Osteocyte (in vitro differentiated cells): Measurements from ENCODE around the gene EFR3B. TPM values are rescaled to one million over a fixed set of nuclear protein-coding genes. Genes with fewer than 3 reads are reported as not detected.

Experiments used
- DNase-seq: peaks from one replicate; pipeline ENCODE4 v3.0.0; 2021; ENCODE audit warnings: mixed read lengths; ENCODE audit not compliant: unreplicated experiment; ENCODE audit errors: extremely low spot score
- H3K27ac Mint-ChIP-seq: one replicate; pipeline ENCODE4 v1.8.0; 2021; ENCODE audit warnings: mild to moderate bottlenecking, mixed read lengths; ENCODE audit not compliant: unreplicated experiment
- H3K27me3 Mint-ChIP-seq: one replicate; pipeline ENCODE4 v1.8.0; 2021; ENCODE audit warnings: mixed read lengths; ENCODE audit not compliant: unreplicated experiment
- H3K36me3 Mint-ChIP-seq: one replicate; pipeline ENCODE4 v1.8.0; 2021; ENCODE audit warnings: mixed read lengths; ENCODE audit not compliant: unreplicated experiment
- H3K4me1 Mint-ChIP-seq: one replicate; pipeline ENCODE4 v1.8.0; 2021; ENCODE audit warnings: mixed read lengths; ENCODE audit not compliant: unreplicated experiment
- H3K4me3 Mint-ChIP-seq: one replicate; pipeline ENCODE4 v1.8.0; 2021; ENCODE audit warnings: mild to moderate bottlenecking, moderate library complexity, mixed read lengths; ENCODE audit not compliant: unreplicated experiment
- H3K9me3 Mint-ChIP-seq: one replicate; pipeline ENCODE4 v1.8.0; 2021; ENCODE audit warnings: mixed read lengths; ENCODE audit not compliant: unreplicated experiment
- total RNA-seq: library from RNA; stranded (reverse); gene quantifications from 2 replicates; pipeline ENCODE4 v1.2.1, GENCODE V29; 2021
- TF ChIP-seq, protein P1 (sequence below): fragments of 200-600 bp; sonication (generic); IDR thresholded peaks from 2 replicates; pipeline ENCODE4 v1.5.0; 2021; ENCODE audit warnings: antibody characterized with exemption, mild to moderate bottlenecking, moderate library complexity

Gene EFR3B
- total RNA-seq, 1 donor from 2014 or later, result 1.3 TPM

DNA sequence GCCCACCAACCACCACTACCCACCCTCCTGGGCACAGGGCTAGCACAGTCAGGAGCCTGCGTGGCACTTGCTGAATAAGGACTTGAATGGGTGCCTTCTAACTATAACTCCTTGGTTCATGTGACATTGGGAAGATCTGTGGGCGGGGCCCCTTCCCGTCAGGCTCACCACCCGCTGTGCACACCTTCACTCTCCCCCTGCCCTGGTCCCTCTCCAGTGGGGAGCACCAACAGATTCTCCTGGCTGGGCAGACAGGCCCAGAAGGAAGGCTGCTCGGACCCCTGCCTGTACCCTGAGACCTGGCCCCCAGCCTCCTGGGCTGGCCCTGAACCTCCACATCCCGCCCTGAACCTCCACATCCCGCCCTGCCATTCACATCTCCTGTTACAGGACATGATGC, 159.9 kb downstream of the EFR3B start:
- Mint-ChIP-seq H3K4me3 (no peak overlapping the region), H3K9me3 (no peaks in the 10 kb centered on the region), H3K4me1 (peaks cover 7% of the 10 kb centered on the region), H3K27ac (no peak overlapping the region), H3K27me3 (no peaks in the 10 kb centered on the region), H3K36me3 (no peaks in the 10 kb centered on the region)
- DNase-seq, result no peak
- TF ChIP-seq, protein P1, sequence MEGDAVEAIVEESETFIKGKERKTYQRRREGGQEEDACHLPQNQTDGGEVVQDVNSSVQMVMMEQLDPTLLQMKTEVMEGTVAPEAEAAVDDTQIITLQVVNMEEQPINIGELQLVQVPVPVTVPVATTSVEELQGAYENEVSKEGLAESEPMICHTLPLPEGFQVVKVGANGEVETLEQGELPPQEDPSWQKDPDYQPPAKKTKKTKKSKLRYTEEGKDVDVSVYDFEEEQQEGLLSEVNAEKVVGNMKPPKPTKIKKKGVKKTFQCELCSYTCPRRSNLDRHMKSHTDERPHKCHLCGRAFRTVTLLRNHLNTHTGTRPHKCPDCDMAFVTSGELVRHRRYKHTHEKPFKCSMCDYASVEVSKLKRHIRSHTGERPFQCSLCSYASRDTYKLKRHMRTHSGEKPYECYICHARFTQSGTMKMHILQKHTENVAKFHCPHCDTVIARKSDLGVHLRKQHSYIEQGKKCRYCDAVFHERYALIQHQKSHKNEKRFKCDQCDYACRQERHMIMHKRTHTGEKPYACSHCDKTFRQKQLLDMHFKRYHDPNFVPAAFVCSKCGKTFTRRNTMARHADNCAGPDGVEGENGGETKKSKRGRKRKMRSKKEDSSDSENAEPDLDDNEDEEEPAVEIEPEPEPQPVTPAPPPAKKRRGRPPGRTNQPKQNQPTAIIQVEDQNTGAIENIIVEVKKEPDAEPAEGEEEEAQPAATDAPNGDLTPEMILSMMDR, result no peak

DNA sequence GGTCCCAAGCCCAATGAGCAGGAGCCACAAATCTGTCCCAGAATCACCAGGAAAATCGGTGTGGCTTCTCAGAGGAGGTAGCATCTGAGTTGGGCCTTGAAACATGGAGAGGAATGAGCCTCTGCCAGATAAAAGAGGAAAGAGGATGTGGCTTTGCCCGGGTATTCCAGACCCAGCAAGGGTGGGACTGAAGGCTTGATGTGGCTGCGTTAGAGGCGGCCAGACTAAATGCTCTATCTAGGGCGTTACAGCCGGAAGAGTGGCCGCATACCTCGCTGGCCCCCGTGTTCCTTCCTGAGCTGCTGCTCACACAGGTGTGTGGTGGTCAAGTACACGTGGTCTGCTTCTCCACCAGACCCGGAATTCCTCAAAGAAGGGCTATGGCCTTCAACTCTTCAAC, 160.4 kb downstream of the EFR3B start:
- Mint-ChIP-seq H3K27ac (no peak overlapping the region), H3K9me3 (no peaks in the 10 kb centered on the region), H3K4me3 (no peak overlapping the region), H3K27me3 (no peaks in the 10 kb centered on the region), H3K4me1 (peaks cover 7% of the 10 kb centered on the region), H3K36me3 (no peaks in the 10 kb centered on the region)
- TF ChIP-seq, protein P1, result no peak
- DNase-seq, result no peak

DNA sequence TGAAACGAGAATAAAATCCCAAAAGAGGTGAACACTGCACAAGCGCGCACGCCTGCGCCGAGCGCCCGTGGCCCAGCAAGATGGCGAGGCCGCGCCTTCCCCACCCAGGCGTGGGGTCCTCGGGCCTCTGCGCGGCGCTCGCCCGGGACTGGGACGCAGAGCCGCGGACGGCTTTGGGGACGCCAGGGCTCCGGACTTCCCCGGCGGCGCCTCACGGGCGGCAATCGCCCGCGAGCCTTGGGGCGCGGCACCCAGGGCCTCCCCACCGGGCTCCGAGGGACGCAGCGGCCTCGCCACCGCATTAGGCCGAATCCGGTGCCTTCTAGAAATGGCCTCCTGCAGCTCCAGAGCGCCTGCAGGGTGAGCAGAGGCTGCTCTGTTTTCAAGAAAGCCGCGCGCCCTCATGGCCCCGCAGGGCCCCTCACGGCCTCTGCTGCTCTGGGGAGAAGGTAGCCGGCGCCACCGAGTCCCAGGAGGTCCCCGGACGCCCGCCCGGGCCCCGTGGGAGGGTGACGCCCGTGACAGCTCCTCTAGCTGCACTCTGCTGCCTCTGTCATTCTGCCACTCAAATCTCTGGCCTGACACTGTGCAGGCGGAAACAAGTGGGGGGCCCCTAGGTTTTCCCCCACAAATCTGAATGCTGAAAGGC, 162.4 kb downstream of the EFR3B start:
- Mint-ChIP-seq H3K9me3 (no peaks in the 10 kb centered on the region), H3K4me1 (no peaks in the 10 kb centered on the region), H3K27me3 (no peaks in the 10 kb centered on the region), H3K27ac (no peak overlapping the region), H3K4me3 (no peak overlapping the region), H3K36me3 (no peaks in the 10 kb centered on the region)
- DNase-seq, result no peak
- TF ChIP-seq, protein P1, result no peak

DNA sequence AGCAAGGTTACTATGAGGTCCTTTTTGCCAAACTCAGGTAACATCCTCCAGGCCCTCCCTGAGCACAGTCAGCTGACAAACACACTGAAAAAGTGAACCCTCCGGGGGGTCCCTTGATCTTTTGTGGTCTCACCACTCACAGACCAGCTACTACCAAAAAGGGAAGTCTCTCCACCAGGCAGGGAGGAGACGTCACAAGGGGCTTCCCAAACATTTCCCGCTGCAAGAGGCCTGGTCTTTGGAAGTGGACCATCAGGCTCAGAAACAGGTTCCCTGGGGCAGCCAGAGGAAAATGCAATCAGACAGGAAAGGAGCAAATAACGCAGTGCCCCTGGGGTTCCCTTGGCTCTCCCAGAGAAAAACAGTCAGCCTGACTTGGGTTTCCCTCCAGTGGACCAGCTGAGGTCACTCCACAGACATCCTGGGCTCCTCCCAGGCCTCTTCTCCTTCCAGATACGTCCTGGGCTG, 165.2 kb downstream of the EFR3B start:
- no peak overlapping the region for H3K27ac Mint-ChIP-seq
- no peaks in the 10 kb centered on the region for H3K4me1 Mint-ChIP-seq
- DNase-seq, result no peak
- no peaks in the 10 kb centered on the region for H3K36me3 Mint-ChIP-seq
- TF ChIP-seq, protein P1, result no peak
- no peaks in the 10 kb centered on the region for H3K9me3 Mint-ChIP-seq
- no peak overlapping the region for H3K4me3 Mint-ChIP-seq
- no peaks in the 10 kb centered on the region for H3K27me3 Mint-ChIP-seq

Other genes starting within 250 kb of the EFR3B start
- 26.8 and 31.1 TPM in 2 replicates for gene PTRHD1, start 248.7 kb upstream of the EFR3B start, total RNA-seq
- gene CENPO, start 248.7 kb upstream of the EFR3B start, total RNA-seq, result 12.7 and 12.8 TPM in 2 replicates
- 99.9 and 118 TPM in 2 replicates for gene ADCY3, start 121.8 kb upstream of the EFR3B start, total RNA-seq
- 7.0 and 7.3 TPM in 2 replicates for gene DNAJC27, start 70.1 kb upstream of the EFR3B start, total RNA-seq
- not detected in 2 replicates for gene POMC, start 126.5 kb downstream of the EFR3B start, total RNA-seq